ENCODE data around the gene HAAO. TPM values are rescaled to one million over a fixed set of nuclear protein-coding genes. Genes with fewer than 3 reads are reported as not detected.
A peak's percentile ranks its signal among the peaks of the same experiment; 100 is the strongest.
"Not testable (repeated sequence)": the region's sequence is repeated elsewhere in the genome, so short reads cannot be mapped to it uniquely, and the experiment has no call there.

Gene HAAO
- total and polyA plus RNA-seq, 7 donors = 0.78 to 4.9 (median 0.93) TPM

DNA sequence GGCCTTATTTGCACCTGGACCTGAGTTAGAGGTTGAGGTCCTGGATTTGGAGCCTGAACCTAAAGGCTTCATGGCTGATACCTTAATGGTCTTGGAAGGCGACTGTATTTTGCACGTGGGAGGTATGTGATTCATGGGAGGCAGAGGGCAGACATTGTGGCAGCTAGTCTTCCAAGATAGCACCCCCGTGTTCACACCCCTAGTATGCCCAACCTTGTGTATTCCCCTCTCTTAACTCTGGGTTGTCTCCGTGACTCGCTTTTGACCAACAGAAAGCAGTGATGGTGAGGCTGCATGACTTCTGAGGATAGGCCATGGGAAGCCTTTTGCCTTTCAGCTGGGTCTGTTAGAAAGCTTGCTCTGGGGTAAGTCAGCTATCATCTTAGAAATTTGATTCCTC lies 45.8 kb upstream of the HAAO start:
- Histone ChIP-seq H3K9me3 (no peaks in the 10 kb centered on the region), H3K27me3 (ENCODE audit: insufficient read depth in 3 of 3, low read length in 2 of 3) (no peaks in the 10 kb centered on the region), H3K4me1 (no peaks in the 10 kb centered on the region), H3K36me3 (ENCODE audit: insufficient read depth in 1 of 2, low read depth in 1 of 2) (no peaks in the 10 kb centered on the region), H3K27ac (no peak overlapping the region), H3K4me3 (no peak overlapping the region)
- no peak for ATAC-seq
- intact Hi-C loops (cut with DNase I) = loop anchor here in 1 of 2 donors (5.0 kb wide), 1 partner anchor 414 kb away; no protein-coding TSS in a partner anchor
- TF ChIP-seq, protein P1, sequence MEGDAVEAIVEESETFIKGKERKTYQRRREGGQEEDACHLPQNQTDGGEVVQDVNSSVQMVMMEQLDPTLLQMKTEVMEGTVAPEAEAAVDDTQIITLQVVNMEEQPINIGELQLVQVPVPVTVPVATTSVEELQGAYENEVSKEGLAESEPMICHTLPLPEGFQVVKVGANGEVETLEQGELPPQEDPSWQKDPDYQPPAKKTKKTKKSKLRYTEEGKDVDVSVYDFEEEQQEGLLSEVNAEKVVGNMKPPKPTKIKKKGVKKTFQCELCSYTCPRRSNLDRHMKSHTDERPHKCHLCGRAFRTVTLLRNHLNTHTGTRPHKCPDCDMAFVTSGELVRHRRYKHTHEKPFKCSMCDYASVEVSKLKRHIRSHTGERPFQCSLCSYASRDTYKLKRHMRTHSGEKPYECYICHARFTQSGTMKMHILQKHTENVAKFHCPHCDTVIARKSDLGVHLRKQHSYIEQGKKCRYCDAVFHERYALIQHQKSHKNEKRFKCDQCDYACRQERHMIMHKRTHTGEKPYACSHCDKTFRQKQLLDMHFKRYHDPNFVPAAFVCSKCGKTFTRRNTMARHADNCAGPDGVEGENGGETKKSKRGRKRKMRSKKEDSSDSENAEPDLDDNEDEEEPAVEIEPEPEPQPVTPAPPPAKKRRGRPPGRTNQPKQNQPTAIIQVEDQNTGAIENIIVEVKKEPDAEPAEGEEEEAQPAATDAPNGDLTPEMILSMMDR (IDR thresholded peaks at IDR 0.05) = no peak
- 93 to 97% (median 97%) methylated on average over 5 of the region's 5 CpGs for WGBS, 3 donors
- no peak for DNase-seq

DNA sequence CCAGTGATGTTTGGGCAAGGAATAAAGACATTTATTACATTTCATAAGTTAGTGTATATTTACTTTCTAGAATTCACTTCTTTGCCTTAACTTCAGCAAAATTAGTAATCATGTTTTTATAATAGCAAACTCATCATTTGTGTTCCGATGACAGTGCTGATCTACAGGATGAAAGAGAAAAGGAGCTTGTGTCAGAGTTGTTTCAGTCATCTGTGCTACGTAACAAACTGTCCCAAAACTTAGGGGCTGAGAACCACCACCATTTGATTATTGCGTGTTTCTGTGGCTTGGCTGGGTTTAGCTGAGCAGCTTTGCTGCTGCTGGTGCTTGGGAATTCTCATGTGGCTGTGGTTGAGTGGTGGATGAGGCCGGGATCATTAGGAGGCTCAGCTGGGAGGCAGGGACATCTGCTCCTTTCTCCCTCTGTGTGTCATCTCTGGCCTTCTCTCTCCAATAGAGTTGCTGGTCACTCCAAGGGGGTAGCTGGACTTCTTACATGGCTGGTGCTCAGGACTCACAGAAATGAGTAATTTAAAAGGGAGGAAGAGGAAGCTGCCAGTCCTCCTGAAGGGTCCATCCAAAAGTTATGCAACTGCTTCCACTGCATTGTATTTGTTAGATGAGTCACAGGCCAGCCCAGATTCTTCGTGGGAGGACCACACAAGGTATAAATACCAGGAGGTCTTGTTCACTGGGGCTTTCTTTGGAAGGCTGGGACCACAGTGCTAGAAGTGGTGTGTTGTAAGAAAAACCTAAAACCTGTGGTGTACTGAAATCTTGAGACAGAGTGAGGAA lies 43.4 kb upstream of the HAAO start:
- ATAC-seq (peak; percentile 57 to 81 (median 78)), DNase-seq (peak in 1 of 2 donors; percentile 61)
- Histone ChIP-seq H3K9me3 (no peaks in the 10 kb centered on the region), H3K36me3 (ENCODE audit: insufficient read depth in 1 of 2, low read depth in 1 of 2) (no peaks in the 10 kb centered on the region), H3K27me3 (ENCODE audit: insufficient read depth in 3 of 3, low read length in 2 of 3) (no peaks in the 10 kb centered on the region), H3K4me3 (no peak overlapping the region), H3K4me1 (no peaks in the 10 kb centered on the region), H3K27ac (peak overlapping the region; percentile 16)
- TF ChIP-seq, protein P1 (IDR thresholded peaks at IDR 0.05) = no peak
- 64 to 70% (median 69%) methylated on average over 5 of the region's 5 CpGs for WGBS, 3 donors
- intact Hi-C loops (cut with DNase I) = loop anchor here in 1 of 2 donors (5.0 kb wide), 1 partner anchor 417 kb away; no protein-coding TSS in a partner anchor

DNA sequence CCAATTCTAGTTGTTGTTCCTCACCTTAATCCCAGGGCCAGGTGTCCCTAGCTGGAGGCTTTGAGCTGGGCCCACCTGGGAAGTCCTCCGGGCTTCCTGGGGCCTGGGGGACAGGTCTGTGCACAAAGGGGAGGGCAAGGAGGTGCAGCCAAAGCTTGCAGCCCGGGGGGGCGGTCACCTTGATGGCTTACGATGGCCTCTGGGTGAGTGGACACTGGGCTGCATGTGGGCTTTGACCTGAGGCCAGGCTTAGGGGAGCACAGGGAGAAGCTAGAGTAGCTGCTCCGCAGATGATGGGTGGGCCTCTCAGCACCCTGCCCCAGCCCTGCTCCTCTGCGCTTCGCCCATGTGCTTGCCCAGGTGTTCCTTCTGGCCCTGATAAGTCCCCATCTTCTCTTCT lies 41.8 kb upstream of the HAAO start:
- DNase-seq = no peak
- TF ChIP-seq, protein P1 (IDR thresholded peaks at IDR 0.05) = no peak
- no peaks in the 10 kb centered on the region for H3K9me3 ChIP-seq
- no peak overlapping the region for H3K4me3 ChIP-seq
- peaks cover under 1% of the 10 kb centered on the region for H3K4me1 ChIP-seq
- WGBS, 3 donors = 92 to 96% (median 94%) methylated on average over 7 of the region's 7 CpGs
- intact Hi-C loops (cut with DNase I) = loop anchor here in 1 of 2 donors (5.0 kb wide), 1 partner anchor 98 kb away; no protein-coding TSS in a partner anchor
- ATAC-seq = no peak
- no peaks in the 10 kb centered on the region for H3K36me3 ChIP-seq (ENCODE audit: insufficient read depth in 1 of 2, low read depth in 1 of 2)
- no peaks in the 10 kb centered on the region for H3K27me3 ChIP-seq (ENCODE audit: insufficient read depth in 3 of 3, low read length in 2 of 3)
- no peak overlapping the region for H3K27ac ChIP-seq

DNA sequence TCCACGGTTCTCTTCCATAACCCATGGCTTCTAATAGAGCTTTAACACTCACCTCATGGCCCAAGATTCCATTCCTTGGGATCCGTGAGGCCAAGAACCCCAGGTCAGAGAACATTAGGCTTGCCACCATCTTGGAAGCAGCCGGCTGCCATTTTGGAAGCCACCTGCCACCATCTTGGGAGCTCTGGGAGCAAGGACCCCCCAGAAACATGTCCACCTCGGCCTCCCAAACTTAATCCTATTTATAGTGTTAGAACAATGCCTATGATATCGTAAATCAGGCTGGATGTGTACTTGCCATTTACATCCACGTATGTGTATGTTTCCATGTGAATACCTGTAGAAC lies 39.9 kb upstream of the HAAO start:
- 87 to 93% (median 87%) methylated on average over 6 of the region's 6 CpGs for WGBS, 3 donors
- DNase-seq = no peak

DNA sequence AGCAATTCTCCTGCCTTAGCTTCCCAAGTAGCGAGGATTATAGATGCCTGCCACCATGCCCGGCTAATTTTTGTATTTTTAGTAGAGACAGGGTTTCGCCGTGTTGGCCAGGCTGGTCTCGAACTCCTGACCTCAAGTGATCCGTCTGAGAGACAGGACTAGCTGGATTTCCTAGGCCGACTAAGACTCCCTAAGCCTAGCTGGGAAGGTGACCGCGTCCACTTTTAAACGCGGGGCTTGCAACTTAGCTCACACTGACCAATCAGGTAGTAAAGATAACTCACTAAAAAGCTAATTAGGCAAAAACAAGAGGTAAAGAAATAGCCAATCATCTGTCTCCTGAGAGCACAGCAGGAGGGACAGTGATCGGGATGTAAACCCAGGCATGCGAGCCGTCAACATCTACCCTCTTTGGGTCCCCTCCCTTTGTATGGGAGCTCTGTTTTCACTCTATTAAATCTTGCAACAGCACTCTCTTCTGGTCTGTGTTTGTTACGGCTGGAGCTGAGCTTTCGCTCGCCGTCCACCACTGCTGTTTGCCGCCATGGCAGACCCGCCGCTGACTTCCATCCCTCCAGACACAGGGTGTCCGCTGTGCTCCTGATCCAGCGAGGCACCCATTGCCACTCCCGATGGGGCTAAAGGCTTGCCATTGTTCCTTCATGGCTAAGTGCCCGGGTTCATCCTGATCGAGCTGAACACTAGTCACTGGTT lies 39.3 kb upstream of the HAAO start:
- intact Hi-C loops (cut with DNase I) = loop anchor here in 1 of 2 donors (5.0 kb wide), 1 partner anchor 101 kb away; no protein-coding TSS in a partner anchor
- DNase-seq = not testable (repeated sequence)
- 90 to 94% (median 90%) methylated on average over 26 of the region's 26 CpGs for WGBS, 3 donors

More for the DNA sequence above, 39.9 kb upstream of the HAAO start:
- no peak overlapping the region for H3K4me3 ChIP-seq
- no peaks in the 10 kb centered on the region for H3K36me3 ChIP-seq (ENCODE audit: insufficient read depth in 1 of 2, low read depth in 1 of 2)
- no peak for ATAC-seq
- H3K27me3 ChIP-seq (ENCODE audit: insufficient read depth in 3 of 3, low read length in 2 of 3) = no peaks in the 10 kb centered on the region
- intact Hi-C loops (cut with DNase I) = loop anchor here in 1 of 2 donors (5.0 kb wide), 1 partner anchor 100 kb away; no protein-coding TSS in a partner anchor
- H3K27ac ChIP-seq = no peak overlapping the region
- TF ChIP-seq, protein P1 (IDR thresholded peaks at IDR 0.05) = no peak
- peaks cover 9% of the 10 kb centered on the region for H3K4me1 ChIP-seq
- H3K9me3 ChIP-seq = no peaks in the 10 kb centered on the region

More for the DNA sequence above, 39.3 kb upstream of the HAAO start:
- not testable (repeated sequence) for H3K4me3 ChIP-seq; H3K27me3 ChIP-seq (ENCODE audit: insufficient read depth in 3 of 3, low read length in 2 of 3); H3K9me3 ChIP-seq; H3K4me1 ChIP-seq; H3K36me3 ChIP-seq (ENCODE audit: insufficient read depth in 1 of 2, low read depth in 1 of 2); ATAC-seq; H3K27ac ChIP-seq
